ENCODE data around the gene HOXC5. TPM values are rescaled to one million over a fixed set of nuclear protein-coding genes. Genes with fewer than 3 reads are reported as not detected.

The HOXC5 gene
- total RNA-seq, 1 experiment from 2014 or later = not detected

DNA sequence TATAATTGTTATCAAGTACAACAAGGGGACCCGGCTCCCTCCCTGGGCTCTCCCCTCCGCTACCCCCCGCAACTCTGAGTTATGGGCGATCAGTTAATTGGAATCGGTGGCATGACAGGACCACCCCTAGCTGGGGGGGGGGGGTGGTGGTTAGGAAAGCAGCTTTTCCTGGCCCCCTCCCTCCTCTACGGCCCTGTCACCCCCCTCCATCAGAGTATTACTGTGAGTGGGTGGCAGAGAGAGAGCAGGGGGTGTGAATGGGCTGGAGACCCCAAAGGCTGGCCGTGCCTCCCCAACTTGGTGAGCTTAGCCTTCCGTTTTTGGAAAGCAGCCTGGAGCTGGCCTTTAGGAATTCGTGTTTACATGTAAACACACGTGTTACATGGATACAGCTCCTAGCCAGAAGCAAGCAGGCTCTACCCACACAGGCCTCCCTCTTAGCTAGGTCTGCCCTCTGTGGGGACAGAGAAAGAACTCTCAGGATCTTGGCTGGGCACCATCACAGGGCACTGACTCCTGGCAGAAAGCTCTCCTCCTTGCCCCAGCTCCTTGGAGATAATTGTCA lies 19.7 kb downstream of the HOXC5 start:
- H3K36me3 Mint-ChIP-seq (ENCODE audit: insufficient read depth in 1 of 3, low read depth in 3 of 3) = no peaks in the 10 kb centered on the region
- H3K4me2 ChIP-seq (ENCODE audit: insufficient read depth, insufficient read length, low read length) = no peak overlapping the region
- H2BK12ac ChIP-seq (ENCODE audit: insufficient read length, low read depth, low read length) = no peak overlapping the region
- H3K27ac Mint-ChIP-seq = no peak overlapping the region
- DNase-seq = no peak
- no peak overlapping the region for H4K5ac ChIP-seq (ENCODE audit: insufficient read length, low read depth, low read length)
- no peak overlapping the region for H2BK15ac ChIP-seq (ENCODE audit: low read depth, low read length)
- no peak overlapping the region for H3K23ac ChIP-seq (ENCODE audit: insufficient read length, low read depth, low read length)
- no peak overlapping the region for H3T11ph ChIP-seq (ENCODE audit: low read length)
- no peak overlapping the region for H2AFZ ChIP-seq (ENCODE audit: low read length)
- H4K20me1 ChIP-seq (ENCODE audit: control insufficient read depth, insufficient read depth, insufficient read length) = no peaks in the 10 kb centered on the region
- peaks cover 9 to 65% of the 10 kb centered on the region in 2 experiments for H3K4me1 Mint-ChIP-seq
- peaks cover 4% of the 10 kb centered on the region for H3K23me2 ChIP-seq (ENCODE audit: insufficient read length, low read depth, low read length, poor library complexity, severe bottlenecking)
- no peak overlapping the region for H2BK120ac ChIP-seq (ENCODE audit: low read depth, low read length, poor library complexity, severe bottlenecking)
- H3K27me3 ChIP-seq (ENCODE audit: insufficient read depth, low read length) = peaks cover 95% of the 10 kb centered on the region
- H2AK5ac ChIP-seq (ENCODE audit: insufficient read length, low read length) = no peak overlapping the region
- H3K27ac ChIP-seq (ENCODE audit: insufficient read length, low read depth, low read length) = no peak overlapping the region
- TF ChIP-seq, protein P1, sequence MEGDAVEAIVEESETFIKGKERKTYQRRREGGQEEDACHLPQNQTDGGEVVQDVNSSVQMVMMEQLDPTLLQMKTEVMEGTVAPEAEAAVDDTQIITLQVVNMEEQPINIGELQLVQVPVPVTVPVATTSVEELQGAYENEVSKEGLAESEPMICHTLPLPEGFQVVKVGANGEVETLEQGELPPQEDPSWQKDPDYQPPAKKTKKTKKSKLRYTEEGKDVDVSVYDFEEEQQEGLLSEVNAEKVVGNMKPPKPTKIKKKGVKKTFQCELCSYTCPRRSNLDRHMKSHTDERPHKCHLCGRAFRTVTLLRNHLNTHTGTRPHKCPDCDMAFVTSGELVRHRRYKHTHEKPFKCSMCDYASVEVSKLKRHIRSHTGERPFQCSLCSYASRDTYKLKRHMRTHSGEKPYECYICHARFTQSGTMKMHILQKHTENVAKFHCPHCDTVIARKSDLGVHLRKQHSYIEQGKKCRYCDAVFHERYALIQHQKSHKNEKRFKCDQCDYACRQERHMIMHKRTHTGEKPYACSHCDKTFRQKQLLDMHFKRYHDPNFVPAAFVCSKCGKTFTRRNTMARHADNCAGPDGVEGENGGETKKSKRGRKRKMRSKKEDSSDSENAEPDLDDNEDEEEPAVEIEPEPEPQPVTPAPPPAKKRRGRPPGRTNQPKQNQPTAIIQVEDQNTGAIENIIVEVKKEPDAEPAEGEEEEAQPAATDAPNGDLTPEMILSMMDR (conservative IDR thresholded peaks at IDR 0.05) = no peak
- H2BK20ac ChIP-seq (ENCODE audit: low read depth, low read length, poor library complexity, severe bottlenecking) = no peak overlapping the region
- H3K9me3 Mint-ChIP-seq = peaks cover 2 to 18% of the 10 kb centered on the region in 2 experiments; a peak in 3 of 5 replicates
- no peaks in the 10 kb centered on the region for H3K4me1 ChIP-seq (ENCODE audit: insufficient read depth, low read length)
- no peak overlapping the region for H3K4ac ChIP-seq (ENCODE audit: low read depth, low read length)
- peaks cover 100% of the 10 kb centered on the region for H3K27me3 Mint-ChIP-seq (ENCODE audit: low read depth)
- no peak overlapping the region for H3K18ac ChIP-seq (ENCODE audit: insufficient read length, low read depth, low read length)
- no peaks in the 10 kb centered on the region for H3K79me1 ChIP-seq (ENCODE audit: insufficient read depth, low read depth, low read length, poor library complexity, severe bottlenecking)
- H4K8ac ChIP-seq (replicated peaks; ENCODE audit: insufficient read length, low read depth, low read length) = no peak overlapping the region
- H2BK5ac ChIP-seq (ENCODE audit: insufficient read length, low read length) = no peak overlapping the region
- H3K79me2 ChIP-seq (ENCODE audit: insufficient read depth, low read length) = no peaks in the 10 kb centered on the region
- H4K91ac ChIP-seq (ENCODE audit: insufficient read length, low read depth, low read length) = no peak overlapping the region
- H3K9me3 ChIP-seq (ENCODE audit: control insufficient read depth, low read depth, low read length) = no peaks in the 10 kb centered on the region
- WGBS (ENCODE audit: extremely low coverage, insufficient read length, low lambda C conversion rate) = no CpG with 5 or more reads among the region's 10 CpGs
- H3K4me3 Mint-ChIP-seq = peak overlapping the region in 1 of 2 experiments; percentile 75; a peak in 3 of 5 replicates
- H3K14ac ChIP-seq (ENCODE audit: insufficient read depth, low read length) = no peak overlapping the region
- H3K9ac ChIP-seq (ENCODE audit: extremely low read depth, insufficient read length, low read length) = no peak overlapping the region
- H3K56ac ChIP-seq (ENCODE audit: insufficient read length, low read depth, low read length) = no peak overlapping the region
